H9 (cell line): ENCODE results near the gene GRK4. TPM values are rescaled to one million over a fixed set of nuclear protein-coding genes. Genes with fewer than 3 reads are reported as not detected.

Experiments
- DNase-seq: peaks from one replicate; pipeline ENCODE4 v3.0.0-alpha.2; 2017
- H2AFZ ChIP-seq: one replicate; pipeline ENCODE4 v1.6.1; 2013; ENCODE audit warnings: mild to moderate bottlenecking, low read length, control low read depth, moderate library complexity
- H2AK5ac ChIP-seq: 2 replicates; pipeline ENCODE4 v1.6.1; 2013; ENCODE audit warnings: low read length, control low read depth, mixed read lengths; ENCODE audit not compliant: insufficient read length
- H2BK120ac ChIP-seq: one replicate; pipeline ENCODE4 v1.6.1; 2013; ENCODE audit warnings: low read depth, mild to moderate bottlenecking, low read length, control low read depth, inconsistent platforms; ENCODE audit not compliant: poor library complexity, severe bottlenecking
- H2BK12ac ChIP-seq: 2 replicates; pipeline ENCODE4 v1.6.1; 2013; ENCODE audit warnings: low read length, control low read depth, mixed read lengths, low read depth; ENCODE audit not compliant: insufficient read length
- H2BK15ac ChIP-seq: 2 replicates; pipeline ENCODE4 v1.6.1; 2013; ENCODE audit warnings: low read depth, low read length, control low read depth
- H2BK20ac ChIP-seq: one replicate; pipeline ENCODE4 v1.6.1; 2013; ENCODE audit warnings: low read depth, mild to moderate bottlenecking, low read length, control low read depth, inconsistent platforms; ENCODE audit not compliant: poor library complexity, severe bottlenecking
- H2BK5ac ChIP-seq: 2 replicates; pipeline ENCODE4 v1.6.1; 2013; ENCODE audit warnings: low read length, control low read depth, mixed read lengths; ENCODE audit not compliant: insufficient read length
- H3K14ac ChIP-seq: 2 replicates; pipeline ENCODE4 v1.6.1; 2013; ENCODE audit warnings: low read length, control low read depth; ENCODE audit not compliant: insufficient read depth
- H3K18ac ChIP-seq: 2 replicates; pipeline ENCODE4 v1.6.1; 2013; ENCODE audit warnings: low read depth, mild to moderate bottlenecking, mixed read lengths, low read length, control low read depth; ENCODE audit not compliant: insufficient read length
- H3K23ac ChIP-seq: 2 replicates; pipeline ENCODE4 v1.6.1; 2013; ENCODE audit warnings: low read length, control low read depth, mixed read lengths, low read depth; ENCODE audit not compliant: insufficient read length
- H3K23me2 ChIP-seq: 2 replicates; pipeline ENCODE4 v1.6.1; 2013; ENCODE audit warnings: low read depth, mild to moderate bottlenecking, mixed read lengths, low read length, control low read depth; ENCODE audit not compliant: insufficient read length, poor library complexity, severe bottlenecking
- H3K27ac ChIP-seq: 2 replicates; pipeline ENCODE4 v1.5.1; 2013; ENCODE audit warnings: low read length, control low read depth, mixed read lengths, low read depth; ENCODE audit not compliant: insufficient read length
- H3K27me3 ChIP-seq: 2 replicates; pipeline ENCODE4 v1.6.1; 2013; ENCODE audit warnings: low read length, control low read depth, inconsistent platforms; ENCODE audit not compliant: insufficient read depth
- H3K4ac ChIP-seq: 2 replicates; pipeline ENCODE4 v1.6.1; 2013; ENCODE audit warnings: low read depth, mild to moderate bottlenecking, control low read depth, inconsistent platforms, low read length, moderate library complexity
- H3K4me1 ChIP-seq: 2 replicates; pipeline ENCODE4 v1.6.1; 2013; ENCODE audit warnings: low read length, control low read depth, inconsistent platforms; ENCODE audit not compliant: insufficient read depth
- H3K4me2 ChIP-seq: 2 replicates; pipeline ENCODE4 v1.6.1; 2013; ENCODE audit warnings: low read length, control low read depth, mixed read lengths; ENCODE audit not compliant: insufficient read length, insufficient read depth
- H3K56ac ChIP-seq: 2 replicates; pipeline ENCODE4 v1.6.1; 2013; ENCODE audit warnings: low read depth, mild to moderate bottlenecking, mixed read lengths, low read length, control low read depth; ENCODE audit not compliant: insufficient read length
- H3K79me1 ChIP-seq: 2 replicates; pipeline ENCODE4 v1.6.1; 2013; ENCODE audit warnings: low read depth, mild to moderate bottlenecking, moderate library complexity, low read length, control low read depth, inconsistent platforms; ENCODE audit not compliant: insufficient read depth, poor library complexity, severe bottlenecking
- H3K79me2 ChIP-seq: 2 replicates; pipeline ENCODE4 v1.6.1; 2013; ENCODE audit warnings: low read length, control low read depth, inconsistent platforms; ENCODE audit not compliant: insufficient read depth
- H3K9ac ChIP-seq: 2 replicates; pipeline ENCODE4 v1.6.1; 2013; ENCODE audit warnings: low read length, control low read depth, mixed read lengths; ENCODE audit not compliant: insufficient read length; ENCODE audit errors: extremely low read depth
- H3K9me3 ChIP-seq: one replicate; pipeline ENCODE4 v1.6.1; 2013; ENCODE audit warnings: low read depth, low read length, inconsistent platforms; ENCODE audit not compliant: control insufficient read depth
- H3T11ph ChIP-seq: one replicate; pipeline ENCODE4 v1.6.1; 2013; ENCODE audit warnings: mild to moderate bottlenecking, low read length, control low read depth, inconsistent platforms
- H4K20me1 ChIP-seq: one replicate; pipeline ENCODE4 v1.6.1; 2013; ENCODE audit not compliant: control insufficient read depth, insufficient read length, insufficient read depth
- H4K5ac ChIP-seq: 2 replicates; pipeline ENCODE4 v1.6.1; 2013; ENCODE audit warnings: low read depth, mild to moderate bottlenecking, mixed read lengths, low read length, control low read depth; ENCODE audit not compliant: insufficient read length
- H4K8ac ChIP-seq: replicated peaks from 2 replicates; pipeline ENCODE4 v1.6.1; 2013; ENCODE audit warnings: low read length, control low read depth, mixed read lengths, low read depth; ENCODE audit not compliant: insufficient read length
- H4K91ac ChIP-seq: 2 replicates; pipeline ENCODE4 v1.6.1; 2013; ENCODE audit warnings: low read depth, mild to moderate bottlenecking, moderate library complexity, mixed read lengths, low read length, control low read depth; ENCODE audit not compliant: insufficient read length
- H3K27ac Mint-ChIP-seq, 3 experiments: 2 replicates in 2 of 3; 3 replicates in 1 of 3; pipeline ENCODE4 v1.8.0; 2020 to 2021; ENCODE audit warnings: mixed read lengths in 3 of 3, mild to moderate bottlenecking in 1 of 3, moderate library complexity in 1 of 3
- H3K27me3 Mint-ChIP-seq: 2 replicates; pipeline ENCODE4 v1.8.0; 2021; ENCODE audit warnings: low read depth, mild to moderate bottlenecking, moderate library complexity, mixed read lengths
- H3K36me3 Mint-ChIP-seq, 3 experiments: 2 replicates in 2 of 3; 3 replicates in 1 of 3; pipeline ENCODE4 v1.8.0; 2020 to 2021; ENCODE audit warnings: low read depth in 3 of 3, mixed read lengths in 3 of 3; ENCODE audit not compliant: insufficient read depth in 1 of 3
- H3K4me1 Mint-ChIP-seq, 2 experiments: 2 replicates each; pipeline ENCODE4 v1.8.0; 2020; ENCODE audit warnings: mixed read lengths in 2 of 2
- H3K4me3 Mint-ChIP-seq, 2 experiments: 2 replicates in 1 of 2; 3 replicates in 1 of 2; pipeline ENCODE4 v1.8.0; 2020 to 2021; ENCODE audit warnings: mild to moderate bottlenecking in 2 of 2, mixed read lengths in 2 of 2, moderate library complexity in 1 of 2
- H3K9me3 Mint-ChIP-seq, 2 experiments: 2 replicates in 1 of 2; 3 replicates in 1 of 2; pipeline ENCODE4 v1.8.0; 2020; ENCODE audit warnings: mild to moderate bottlenecking in 2 of 2, mixed read lengths in 2 of 2, moderate library complexity in 1 of 2
- WGBS: extraction: QIAGEN DNeasy Blood & Tissue Kit; methylation state at CpG from one replicate; pipeline ENCODE4 v1.1.7; 2013; ENCODE audit warnings: missing lambda C conversion rate, low lambda C conversion rate, mixed read lengths; ENCODE audit not compliant: insufficient read length; ENCODE audit errors: extremely low coverage; 5-methylcytosine and 5-hydroxymethylcytosine counted together
- total RNA-seq: library from RNA; stranded (reverse); gene quantifications from 2 replicates; pipeline ENCODE4 v1.2.1, GENCODE V29; 2021
- TF ChIP-seq, protein P1 (sequence below): fragments of 200-600 bp; sonication (generic); conservative IDR thresholded peaks from 3 replicates; pipeline ENCODE4 v1.8.0; 2021; ENCODE audit warnings: antibody characterized with exemption, mild to moderate bottlenecking

The GRK4 gene
- total RNA-seq, 1 experiment from 2014 or later = 4.8 TPM

DNA sequence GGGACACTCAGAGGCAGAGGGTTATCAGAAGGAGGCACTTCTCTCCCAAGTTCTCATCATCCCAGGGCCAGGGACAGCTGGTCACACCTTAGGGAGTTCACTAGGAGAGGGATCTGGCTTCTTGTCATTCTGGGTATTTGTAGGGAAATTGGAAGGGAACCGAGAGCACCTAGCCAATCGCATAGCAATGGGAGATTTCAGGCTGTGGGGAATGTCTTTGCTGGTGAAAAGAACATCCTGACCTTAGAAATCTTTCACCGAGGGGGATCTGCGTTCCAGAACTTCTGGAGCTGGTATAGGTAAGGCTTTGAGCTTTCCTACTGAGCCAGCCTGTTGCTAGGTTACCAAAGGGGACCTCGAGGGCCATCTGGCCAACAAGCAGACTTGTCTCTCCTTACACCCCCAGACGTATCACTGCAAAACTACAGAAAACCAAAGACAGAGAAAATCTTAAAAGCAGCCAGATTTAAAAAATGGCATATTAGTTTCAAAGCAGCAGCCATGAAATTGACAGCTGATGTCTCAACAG, 104.2 kb downstream of the GRK4 start:
- Histone ChIP-seq H3K4ac (no peak overlapping the region), H3K4me1 (no peaks in the 10 kb centered on the region), H3K27me3 (no peaks in the 10 kb centered on the region; the same call in 1 of the 2 replicates), H3K79me1 (no peaks in the 10 kb centered on the region), H3K23ac (no peak overlapping the region), H3K27ac (no peak overlapping the region), H3K14ac (no peak overlapping the region), H2BK20ac (no peak overlapping the region), H4K20me1 (no peaks in the 10 kb centered on the region), H3T11ph (no peak overlapping the region), H2BK12ac (no peak overlapping the region), H2BK5ac (no peak overlapping the region), H3K18ac (no peak overlapping the region), H3K9me3 (no peaks in the 10 kb centered on the region), H4K5ac (no peak overlapping the region), H3K56ac (no peak overlapping the region), H4K8ac (no peak overlapping the region), H2BK15ac (no peak overlapping the region), H2AFZ (no peak overlapping the region), H3K79me2 (no peaks in the 10 kb centered on the region), H4K91ac (no peak overlapping the region), H3K9ac (no peak overlapping the region), H2BK120ac (no peak overlapping the region), H3K23me2 (no peaks in the 10 kb centered on the region), H3K4me2 (no peak overlapping the region), H2AK5ac (no peak overlapping the region)
- TF ChIP-seq, protein P1, sequence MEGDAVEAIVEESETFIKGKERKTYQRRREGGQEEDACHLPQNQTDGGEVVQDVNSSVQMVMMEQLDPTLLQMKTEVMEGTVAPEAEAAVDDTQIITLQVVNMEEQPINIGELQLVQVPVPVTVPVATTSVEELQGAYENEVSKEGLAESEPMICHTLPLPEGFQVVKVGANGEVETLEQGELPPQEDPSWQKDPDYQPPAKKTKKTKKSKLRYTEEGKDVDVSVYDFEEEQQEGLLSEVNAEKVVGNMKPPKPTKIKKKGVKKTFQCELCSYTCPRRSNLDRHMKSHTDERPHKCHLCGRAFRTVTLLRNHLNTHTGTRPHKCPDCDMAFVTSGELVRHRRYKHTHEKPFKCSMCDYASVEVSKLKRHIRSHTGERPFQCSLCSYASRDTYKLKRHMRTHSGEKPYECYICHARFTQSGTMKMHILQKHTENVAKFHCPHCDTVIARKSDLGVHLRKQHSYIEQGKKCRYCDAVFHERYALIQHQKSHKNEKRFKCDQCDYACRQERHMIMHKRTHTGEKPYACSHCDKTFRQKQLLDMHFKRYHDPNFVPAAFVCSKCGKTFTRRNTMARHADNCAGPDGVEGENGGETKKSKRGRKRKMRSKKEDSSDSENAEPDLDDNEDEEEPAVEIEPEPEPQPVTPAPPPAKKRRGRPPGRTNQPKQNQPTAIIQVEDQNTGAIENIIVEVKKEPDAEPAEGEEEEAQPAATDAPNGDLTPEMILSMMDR = no peak
- H3K36me3 Mint-ChIP-seq = no peaks in the 10 kb centered on the region
- peaks cover 5 to 11% of the 10 kb centered on the region in 2 experiments; a peak in 2 of 4 replicates for H3K4me1 Mint-ChIP-seq
- H3K27me3 Mint-ChIP-seq = peaks cover 9% of the 10 kb centered on the region
- no peaks in the 10 kb centered on the region; a peak in 1 of 5 replicates for H3K9me3 Mint-ChIP-seq
- no peak overlapping the region for H3K4me3 Mint-ChIP-seq
- no peak for DNase-seq
- no peak overlapping the region for H3K27ac Mint-ChIP-seq
- no CpG with 5 or more reads among the region's 6 CpGs for WGBS
